Left ventricle myocardium inferior (tissue), 1 donor: Measurements from ENCODE around the gene UBL7. TPM values are rescaled to one million over a fixed set of nuclear protein-coding genes. Genes with fewer than 3 reads are reported as not detected.

Source experiments
- DNase-seq: peaks from one replicate; pipeline ENCODE4 v3.0.0-alpha.2; 2020
- H3K27ac ChIP-seq: fragments of 200-600 bp; replicated peaks from 2 replicates; pipeline ENCODE4 v1.8.0; 2021
- H3K27me3 ChIP-seq: fragments of 200-600 bp; 2 replicates; pipeline ENCODE4 v1.8.0; 2021; ENCODE audit warnings: low read depth
- H3K36me3 ChIP-seq: fragments of 200-600 bp; 2 replicates; pipeline ENCODE4 v1.8.0; 2021
- H3K4me1 ChIP-seq: fragments of 200-600 bp; 2 replicates; pipeline ENCODE4 v1.8.0; 2021
- H3K4me3 ChIP-seq: fragments of 200-600 bp; 2 replicates; pipeline ENCODE4 v1.8.0; 2021; ENCODE audit warnings: mild to moderate bottlenecking, moderate library complexity
- H3K9me3 ChIP-seq: fragments of 200-600 bp; replicated peaks from 2 replicates; pipeline ENCODE4 v1.8.0; 2021
- CTCF ChIP-seq: fragments of 200-600 bp; IDR thresholded peaks from 2 replicates; pipeline ENCODE4 v1.8.0; 2021; ENCODE audit warnings: antibody characterized with exemption, mild to moderate bottlenecking, borderline replicate concordance
- intact Hi-C: fragments of 100-400 bp; cut with micrococcal nuclease; formaldehyde crosslinking; loops from one replicate; pipeline ENCODE4 v1.11.0; 2022
- total RNA-seq: library from RNA; stranded (reverse); fragmentation: NEBNext Ultra II Directional; extraction: Animal tissue kit (Norgen Biotek cat#: 25700); gene quantifications from one replicate; pipeline ENCODE4 v1.2.1, GENCODE V29; 2021
- donor health status: DM: no; HTN: yes; CAD: no; lungs with severe emphysema.

The UBL7 gene
- total RNA-seq, 1 donor from 2014 or later = 52.3 TPM

DNA sequence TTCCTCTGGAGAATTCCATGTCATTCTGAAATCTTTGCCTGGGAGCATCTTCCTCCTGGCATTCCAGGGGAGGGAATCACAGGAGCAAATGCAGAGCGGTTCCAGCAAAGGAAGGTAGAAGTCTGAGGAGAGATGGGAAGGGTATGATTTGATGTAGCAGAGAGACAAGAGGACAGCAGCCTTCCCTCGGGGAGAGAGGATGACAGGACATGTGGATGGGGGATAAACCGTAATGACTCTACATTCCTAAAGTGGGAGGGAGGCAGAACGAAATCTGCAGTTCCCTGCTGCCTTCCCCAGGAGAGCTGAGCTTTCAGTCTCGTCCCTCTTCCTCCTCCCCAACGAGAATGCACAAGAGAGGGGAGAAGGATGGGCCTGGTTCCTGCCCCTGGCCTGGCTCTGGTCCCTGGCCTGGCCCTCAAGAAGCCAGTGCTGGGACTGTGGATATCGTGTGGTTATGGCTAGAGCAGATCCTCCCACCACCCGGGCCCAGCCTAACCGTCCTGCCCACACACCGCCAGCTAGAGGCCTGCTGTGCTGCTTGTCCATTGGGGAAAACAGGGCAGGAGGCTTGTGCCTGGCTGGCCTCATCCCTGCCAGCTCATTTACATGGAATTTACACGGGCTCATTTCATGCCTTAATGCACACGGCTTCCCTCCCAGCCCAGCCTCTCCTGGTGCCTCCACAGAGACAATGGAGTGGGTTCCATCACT, 53.8 kb downstream of the UBL7 start:
- H3K4me1 ChIP-seq = peaks cover 23% of the 10 kb centered on the region
- H3K9me3 ChIP-seq = no peaks in the 10 kb centered on the region
- no peak overlapping the region for H3K4me3 ChIP-seq
- no peak for TF ChIP-seq CTCF
- H3K36me3 ChIP-seq = peaks cover 7% of the 10 kb centered on the region
- no peak overlapping the region for H3K27ac ChIP-seq
- DNase-seq = no peak
- intact Hi-C loops = no loop called here
- H3K27me3 ChIP-seq = peaks cover 4% of the 10 kb centered on the region

DNA sequence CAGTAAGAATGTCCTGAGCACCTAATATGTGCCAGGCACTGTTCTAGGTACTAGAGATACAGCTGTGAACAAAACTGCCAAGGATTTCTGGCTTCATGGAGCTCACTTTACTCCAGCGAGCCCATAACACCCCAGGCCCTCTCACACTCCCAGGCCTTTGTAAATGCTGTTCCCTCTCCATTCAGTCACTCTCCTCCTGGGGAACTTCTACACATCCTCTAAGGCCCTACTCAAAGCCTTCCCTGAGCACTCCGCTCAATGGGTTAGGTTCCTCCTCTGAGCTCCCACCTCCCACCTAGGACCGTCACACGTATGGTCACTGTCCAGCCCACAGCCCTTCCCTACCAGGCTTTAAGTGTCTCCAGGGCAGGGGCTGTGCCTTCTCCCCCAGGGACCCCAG, 54.4 kb downstream of the UBL7 start:
- H3K36me3 ChIP-seq = peaks cover 7% of the 10 kb centered on the region
- H3K27me3 ChIP-seq = peaks cover 4% of the 10 kb centered on the region
- H3K4me3 ChIP-seq = no peak overlapping the region
- no peak for DNase-seq
- no peak overlapping the region for H3K27ac ChIP-seq
- no peak for TF ChIP-seq CTCF
- H3K9me3 ChIP-seq = no peaks in the 10 kb centered on the region
- intact Hi-C loops = no loop called here
- H3K4me1 ChIP-seq = peaks cover 24% of the 10 kb centered on the region

GRCh38 chr15:74405823-74406222, 55.1 kb downstream of the UBL7 start:
- H3K27me3 ChIP-seq = peaks cover 4% of the 10 kb centered on the region
- no peaks in the 10 kb centered on the region for H3K9me3 ChIP-seq
- H3K4me3 ChIP-seq = no peak overlapping the region
- intact Hi-C loops = no loop called here
- H3K4me1 ChIP-seq = peaks cover 24% of the 10 kb centered on the region
- DNase-seq = no peak
- no peak overlapping the region for H3K27ac ChIP-seq
- H3K36me3 ChIP-seq = peaks cover 7% of the 10 kb centered on the region
- no peak for TF ChIP-seq CTCF

GRCh38 chr15:74403991-74404563, 56.9 kb downstream of the UBL7 start:
- Histone ChIP-seq H3K9me3 (no peaks in the 10 kb centered on the region), H3K4me3 (no peak overlapping the region), H3K27ac (no peak overlapping the region), H3K36me3 (no peaks in the 10 kb centered on the region), H3K4me1 (peaks cover 24% of the 10 kb centered on the region), H3K27me3 (peaks cover 4% of the 10 kb centered on the region)
- DNase-seq = no peak
- intact Hi-C loops = no loop called here
- TF ChIP-seq CTCF = no peak

DNA sequence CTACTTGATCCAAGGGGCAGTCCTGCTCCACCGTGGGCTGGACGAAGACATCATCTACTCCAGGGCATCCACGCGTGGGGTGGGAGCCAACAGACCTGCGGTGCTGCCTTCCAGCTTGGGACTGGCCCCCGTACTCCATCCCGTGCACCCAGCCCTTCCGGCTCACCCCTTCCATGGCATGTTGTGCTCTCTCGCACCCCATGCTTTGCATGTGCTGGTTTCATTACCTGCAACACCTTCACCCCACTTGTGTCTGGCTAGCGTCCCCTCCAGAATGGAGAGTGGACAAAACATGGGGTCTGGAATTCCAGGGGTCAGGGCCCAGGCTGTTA, 57.4 kb downstream of the UBL7 start:
- peaks cover 4% of the 10 kb centered on the region for H3K27me3 ChIP-seq
- H3K4me3 ChIP-seq = no peak overlapping the region
- peaks cover 24% of the 10 kb centered on the region for H3K4me1 ChIP-seq
- no peak for DNase-seq
- intact Hi-C loops = no loop called here
- H3K27ac ChIP-seq = no peak overlapping the region
- no peak for TF ChIP-seq CTCF
- H3K9me3 ChIP-seq = no peaks in the 10 kb centered on the region
- H3K36me3 ChIP-seq = no peaks in the 10 kb centered on the region
